ENCODE results near the gene DNAH8.

Gene DNAH8

DNA sequence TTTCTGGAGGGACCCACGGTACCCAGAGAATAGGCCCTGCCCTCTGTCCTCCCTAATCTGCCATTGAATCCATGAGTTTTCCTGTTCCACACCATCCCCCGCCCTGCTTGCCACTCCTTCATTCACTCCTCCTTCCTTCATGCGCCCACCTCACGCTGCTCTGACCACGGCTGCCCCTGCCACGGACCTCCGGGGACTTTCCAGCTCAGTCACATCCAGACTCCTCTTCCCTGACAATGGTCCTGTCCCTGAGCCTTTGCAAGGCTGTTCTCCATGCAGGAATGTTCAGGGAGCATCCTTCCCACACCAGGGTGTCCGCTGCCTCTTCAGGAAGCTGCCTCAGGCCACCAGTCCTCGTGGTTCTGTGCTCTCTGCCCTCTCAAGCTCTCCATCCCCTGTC, 359.4 kb downstream of the DNAH8 start:
- Histone ChIP-seq H3K4me1 (ENCODE audit: control insufficient read depth, insufficient read depth, low read length) (no peaks in the 10 kb centered on the region), H3K27me3 (ENCODE audit: control insufficient read depth in 1 of 2, insufficient read depth in 2 of 2, low read length in 2 of 2) (no peaks in the 10 kb centered on the region), H3K4me3 (ENCODE audit: low read length in 2 of 2) (no peak overlapping the region), H3K27ac (ENCODE audit: low read length) (no peak overlapping the region), H3K36me3 (ENCODE audit: control insufficient read depth in 2 of 2, insufficient read depth in 2 of 2, low read length in 2 of 2) (no peaks in the 10 kb centered on the region), H3K9ac (ENCODE audit: low read length in 2 of 2) (no peak overlapping the region), H3K9me3 (ENCODE audit: control insufficient read depth in 2 of 2, low read length in 2 of 2) (no peaks in the 10 kb centered on the region)

DNA sequence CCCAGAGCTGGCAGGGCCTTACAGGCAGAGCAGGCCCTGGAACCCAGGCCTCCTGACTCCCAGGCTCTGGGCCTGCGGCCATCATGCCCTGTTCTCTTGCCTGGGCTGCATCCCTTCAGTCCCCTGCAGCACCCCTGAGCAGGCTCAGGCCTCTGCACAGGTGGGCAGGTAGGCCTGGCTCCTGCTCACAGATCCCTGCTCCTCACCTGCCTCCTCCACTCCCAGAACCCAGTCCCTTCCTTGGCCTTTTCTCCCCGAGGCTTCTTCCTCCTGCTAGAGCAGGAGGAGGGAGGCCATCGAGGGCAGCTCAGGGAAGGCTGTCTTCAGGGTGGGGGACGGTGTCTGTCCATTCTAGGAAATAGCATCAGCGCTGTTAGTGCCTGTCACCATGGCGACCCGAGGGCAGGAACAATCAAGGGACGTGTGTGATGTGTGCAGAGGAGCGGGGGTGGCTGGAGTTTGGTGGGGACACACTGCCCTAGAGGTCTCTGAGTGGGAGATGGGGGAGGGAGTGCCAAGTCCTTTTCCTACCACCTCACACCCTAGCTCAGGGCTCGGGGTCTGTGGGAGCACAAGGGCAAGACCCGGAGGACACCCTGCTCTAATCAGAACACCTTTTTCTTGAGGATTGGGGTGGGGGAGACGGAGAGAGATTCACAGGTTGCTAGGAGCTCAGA, 360.0 kb downstream of the DNAH8 start:
- no peaks in the 10 kb centered on the region for H3K27me3 ChIP-seq (ENCODE audit: control insufficient read depth in 1 of 2, insufficient read depth in 2 of 2, low read length in 2 of 2)
- H3K27ac ChIP-seq (ENCODE audit: low read length): no peak overlapping the region
- no peaks in the 10 kb centered on the region for H3K4me1 ChIP-seq (ENCODE audit: control insufficient read depth, insufficient read depth, low read length)
- H3K36me3 ChIP-seq (ENCODE audit: control insufficient read depth in 2 of 2, insufficient read depth in 2 of 2, low read length in 2 of 2): no peaks in the 10 kb centered on the region
- H3K9ac ChIP-seq (ENCODE audit: low read length in 2 of 2): no peak overlapping the region
- no peak overlapping the region for H3K4me3 ChIP-seq (ENCODE audit: low read length in 2 of 2)
- no peaks in the 10 kb centered on the region for H3K9me3 ChIP-seq (ENCODE audit: control insufficient read depth in 2 of 2, low read length in 2 of 2)

DNA sequence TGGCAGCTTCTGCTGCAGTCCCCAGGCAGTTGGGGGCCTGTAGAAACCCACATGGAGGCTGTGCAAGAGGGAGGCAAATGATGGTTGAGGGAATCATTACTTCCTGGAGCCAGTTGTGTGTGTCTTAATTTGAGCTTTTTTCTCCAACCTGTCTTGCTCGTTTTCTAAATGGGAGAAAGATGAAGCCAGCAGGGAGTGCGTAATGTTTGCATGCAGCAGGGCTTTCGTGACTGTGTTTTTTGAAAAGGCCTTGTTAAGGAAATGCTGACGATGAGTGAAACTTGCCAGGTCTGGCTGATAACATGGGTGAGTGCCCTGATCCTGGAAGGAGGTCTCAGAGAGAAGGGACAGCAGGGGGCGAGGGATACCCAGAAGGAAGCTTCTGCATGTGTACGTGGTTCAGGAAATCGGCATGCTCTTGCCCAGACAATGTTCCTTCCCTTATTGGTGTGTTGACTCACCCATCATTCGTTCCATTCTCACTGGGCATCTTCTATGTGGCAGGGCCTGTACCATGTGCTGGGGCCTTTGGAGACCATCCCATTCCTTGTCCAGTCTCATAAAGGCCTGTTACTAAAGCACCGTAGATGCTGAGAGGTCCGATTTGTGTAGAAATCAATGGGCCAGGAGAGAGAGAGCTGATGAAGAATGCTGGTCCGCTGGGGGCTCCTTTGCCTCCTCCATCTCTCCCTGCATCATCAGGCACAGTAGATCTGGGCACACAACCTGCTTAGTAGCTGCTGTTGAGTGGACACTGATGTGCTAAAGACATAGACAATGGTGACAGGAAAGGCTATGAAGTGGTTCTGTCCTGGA, 360.9 kb downstream of the DNAH8 start:
- H3K9me3 ChIP-seq (ENCODE audit: control insufficient read depth in 2 of 2, low read length in 2 of 2): no peaks in the 10 kb centered on the region
- H3K27ac ChIP-seq (ENCODE audit: low read length): no peak overlapping the region
- H3K27me3 ChIP-seq (ENCODE audit: control insufficient read depth in 1 of 2, insufficient read depth in 2 of 2, low read length in 2 of 2): no peaks in the 10 kb centered on the region
- H3K9ac ChIP-seq (ENCODE audit: low read length in 2 of 2): no peak overlapping the region
- H3K36me3 ChIP-seq (ENCODE audit: control insufficient read depth in 2 of 2, insufficient read depth in 2 of 2, low read length in 2 of 2): no peaks in the 10 kb centered on the region
- no peaks in the 10 kb centered on the region for H3K4me1 ChIP-seq (ENCODE audit: control insufficient read depth, insufficient read depth, low read length)
- H3K4me3 ChIP-seq (ENCODE audit: low read length in 2 of 2): no peak overlapping the region

DNA sequence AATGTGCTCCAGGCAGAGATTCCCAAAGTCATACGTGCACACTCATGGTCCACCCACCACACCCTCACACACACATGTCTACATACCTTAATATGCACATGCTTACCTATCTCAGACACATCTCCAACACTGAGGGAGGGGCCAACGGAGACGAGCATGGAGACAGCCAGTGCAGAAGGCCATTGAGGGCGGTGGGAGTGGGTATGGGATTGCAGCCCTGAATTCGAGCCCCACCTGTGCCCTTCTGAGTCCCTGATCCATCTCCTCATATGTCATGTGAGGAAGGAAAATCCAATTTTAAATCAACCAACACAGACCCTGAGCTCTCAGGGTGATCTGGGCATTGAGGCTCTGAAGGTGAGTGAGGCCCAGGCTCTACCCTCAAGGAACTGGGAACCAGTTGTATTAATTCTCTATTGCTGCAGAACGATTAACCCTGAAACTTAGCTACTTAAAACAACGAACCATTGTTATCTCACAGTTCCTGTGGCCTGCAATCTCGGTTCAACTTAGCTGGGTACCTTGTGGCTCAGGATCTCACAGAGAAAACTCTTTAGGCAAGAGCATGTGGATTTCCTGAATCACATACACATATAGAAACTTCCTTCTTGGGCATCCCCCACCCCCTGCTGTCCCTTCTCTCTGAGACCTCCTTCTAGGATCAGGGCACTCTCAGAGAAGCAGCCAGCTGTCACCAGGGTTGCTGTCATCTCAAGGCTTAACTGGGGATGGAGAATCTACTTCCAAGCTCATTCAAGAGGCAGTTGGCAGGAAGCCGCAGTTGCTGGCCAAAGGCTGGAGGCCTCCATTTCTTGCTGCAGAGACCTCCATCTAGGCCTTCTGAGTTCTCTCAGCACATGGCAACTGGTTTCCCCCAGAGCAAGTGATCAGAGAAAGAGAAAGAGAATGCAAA, 361.8 kb downstream of the DNAH8 start:
- no peaks in the 10 kb centered on the region for H3K9me3 ChIP-seq (ENCODE audit: control insufficient read depth in 2 of 2, low read length in 2 of 2)
- no peaks in the 10 kb centered on the region for H3K36me3 ChIP-seq (ENCODE audit: control insufficient read depth in 2 of 2, insufficient read depth in 2 of 2, low read length in 2 of 2)
- H3K4me3 ChIP-seq (ENCODE audit: low read length in 2 of 2): no peak overlapping the region
- H3K9ac ChIP-seq (ENCODE audit: low read length in 2 of 2): no peak overlapping the region
- H3K27ac ChIP-seq (ENCODE audit: low read length): no peak overlapping the region
- H3K4me1 ChIP-seq (ENCODE audit: control insufficient read depth, insufficient read depth, low read length): no peaks in the 10 kb centered on the region
- no peaks in the 10 kb centered on the region for H3K27me3 ChIP-seq (ENCODE audit: control insufficient read depth in 1 of 2, insufficient read depth in 2 of 2, low read length in 2 of 2)

DNA sequence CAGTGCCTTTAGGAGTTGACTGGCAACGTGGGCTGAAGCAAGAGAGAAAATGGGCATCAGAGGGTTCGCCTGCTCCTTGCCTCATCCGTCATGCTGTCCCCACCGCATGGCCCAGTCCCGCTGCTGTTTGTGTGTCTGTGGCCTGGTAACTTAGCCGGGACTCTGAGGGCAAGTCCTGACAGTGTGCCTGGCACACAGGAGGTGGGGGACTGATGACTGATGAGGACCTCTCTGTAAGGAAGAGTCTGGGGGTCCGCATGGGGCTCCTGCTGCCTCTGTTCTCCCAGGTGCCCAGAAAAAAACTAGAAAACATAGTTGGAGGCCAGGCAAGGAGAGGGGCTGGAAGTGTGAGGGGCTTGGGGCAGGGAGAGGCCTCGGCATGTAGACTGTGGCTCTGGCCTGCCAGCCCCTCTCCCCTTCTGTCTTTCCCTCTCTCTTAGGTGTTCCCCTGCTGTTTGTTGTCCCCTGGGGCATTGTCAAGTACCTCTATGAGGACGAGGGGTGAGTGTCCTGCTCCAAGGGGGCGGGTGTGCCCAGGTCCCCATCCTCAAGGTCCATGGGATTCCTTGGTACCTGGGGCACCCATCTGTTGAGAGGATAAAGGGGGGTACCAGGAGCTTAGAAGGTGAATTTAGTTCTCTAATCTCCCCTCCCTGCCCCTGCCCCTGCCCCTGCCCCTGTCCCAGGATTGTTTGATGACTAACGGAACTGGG, 362.9 kb downstream of the DNAH8 start:
- no peaks in the 10 kb centered on the region for H3K4me1 ChIP-seq (ENCODE audit: control insufficient read depth, insufficient read depth, low read length)
- H3K27ac ChIP-seq (ENCODE audit: low read length): no peak overlapping the region
- H3K9ac ChIP-seq (ENCODE audit: low read length in 2 of 2): no peak overlapping the region
- H3K4me3 ChIP-seq (ENCODE audit: low read length in 2 of 2): no peak overlapping the region
- no peaks in the 10 kb centered on the region for H3K9me3 ChIP-seq (ENCODE audit: control insufficient read depth in 2 of 2, low read length in 2 of 2)
- no peaks in the 10 kb centered on the region for H3K36me3 ChIP-seq (ENCODE audit: control insufficient read depth in 2 of 2, insufficient read depth in 2 of 2, low read length in 2 of 2)
- H3K27me3 ChIP-seq (ENCODE audit: control insufficient read depth in 1 of 2, insufficient read depth in 2 of 2, low read length in 2 of 2): no peaks in the 10 kb centered on the region

DNA sequence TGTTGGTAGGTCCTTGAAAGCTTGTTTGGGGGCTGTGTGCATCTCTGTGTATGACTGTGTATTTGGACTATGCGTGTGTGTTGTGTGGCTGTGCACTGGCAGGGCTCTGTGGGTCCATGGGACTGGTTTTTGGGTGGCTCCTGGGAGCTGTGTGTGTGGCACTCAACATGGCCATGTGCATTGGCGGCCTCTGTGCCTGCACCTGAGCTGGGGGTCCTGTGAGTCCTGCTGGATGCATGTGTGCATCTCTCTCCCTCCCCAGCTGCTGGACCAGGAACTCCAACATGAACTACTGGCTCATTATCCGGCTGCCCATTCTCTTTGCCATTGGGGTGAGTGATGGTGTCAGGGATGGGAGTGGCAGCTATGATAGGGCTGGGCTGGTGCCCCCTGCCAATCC, 363.6 kb downstream of the DNAH8 start:
- Histone ChIP-seq H3K36me3 (ENCODE audit: control insufficient read depth in 2 of 2, insufficient read depth in 2 of 2, low read length in 2 of 2) (no peaks in the 10 kb centered on the region), H3K4me3 (ENCODE audit: low read length in 2 of 2) (no peak overlapping the region), H3K27ac (ENCODE audit: low read length) (no peak overlapping the region), H3K9me3 (ENCODE audit: control insufficient read depth in 2 of 2, low read length in 2 of 2) (no peaks in the 10 kb centered on the region), H3K4me1 (ENCODE audit: control insufficient read depth, insufficient read depth, low read length) (peaks cover 5% of the 10 kb centered on the region), H3K27me3 (ENCODE audit: control insufficient read depth in 1 of 2, insufficient read depth in 2 of 2, low read length in 2 of 2) (no peaks in the 10 kb centered on the region), H3K9ac (ENCODE audit: low read length in 2 of 2) (no peak overlapping the region)

DNA sequence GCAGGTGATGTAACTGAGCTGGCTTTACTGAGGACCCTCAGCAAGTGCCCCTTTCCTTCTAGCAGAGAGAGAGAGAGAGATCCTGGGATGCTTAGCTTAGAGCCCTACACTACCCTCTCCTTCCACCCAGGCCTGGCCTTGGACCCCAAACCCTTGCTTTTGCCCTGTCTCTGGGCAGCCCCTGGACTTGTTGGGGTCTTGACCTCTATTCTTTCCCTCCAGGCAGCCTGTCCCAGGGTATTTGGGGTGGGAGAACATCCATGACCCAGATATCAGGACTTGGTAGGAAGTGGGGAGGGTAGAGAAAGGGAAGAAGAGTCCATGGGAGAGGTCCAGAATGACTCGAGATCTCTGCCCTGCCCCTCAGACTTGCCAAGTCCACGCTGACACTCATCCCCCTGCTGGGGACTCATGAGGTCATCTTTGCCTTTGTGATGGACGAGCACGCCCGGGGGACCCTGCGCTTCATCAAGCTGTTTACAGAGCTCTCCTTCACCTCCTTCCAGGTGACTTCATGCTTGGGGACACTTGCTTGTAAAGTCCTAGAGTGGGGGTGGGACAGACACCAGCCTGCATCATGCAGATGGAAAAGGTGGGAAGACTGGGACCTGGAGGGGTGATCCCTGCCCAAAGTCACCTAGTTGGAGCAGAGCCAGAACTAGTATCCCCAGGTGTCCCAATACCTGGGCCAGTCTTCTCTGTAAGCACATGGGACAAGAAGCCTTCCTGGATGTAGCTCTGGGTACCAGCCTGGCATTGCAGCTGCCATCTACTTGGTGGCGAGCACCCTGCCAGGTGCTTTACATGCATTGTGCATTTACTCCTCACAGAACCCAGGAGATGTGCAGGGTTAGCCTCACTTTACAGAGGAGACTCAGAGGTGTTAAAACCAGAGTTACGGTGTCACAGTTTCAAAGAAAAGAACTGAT, 364.4 kb downstream of the DNAH8 start:
- H3K9me3 ChIP-seq (ENCODE audit: control insufficient read depth in 2 of 2, low read length in 2 of 2): no peaks in the 10 kb centered on the region
- no peak overlapping the region for H3K4me3 ChIP-seq (ENCODE audit: low read length in 2 of 2)
- H3K36me3 ChIP-seq (ENCODE audit: control insufficient read depth in 2 of 2, insufficient read depth in 2 of 2, low read length in 2 of 2): no peaks in the 10 kb centered on the region
- peaks cover 12% of the 10 kb centered on the region for H3K4me1 ChIP-seq (ENCODE audit: control insufficient read depth, insufficient read depth, low read length)
- no peak overlapping the region for H3K27ac ChIP-seq (ENCODE audit: low read length)
- no peak overlapping the region for H3K9ac ChIP-seq (ENCODE audit: low read length in 2 of 2)
- H3K27me3 ChIP-seq (ENCODE audit: control insufficient read depth in 1 of 2, insufficient read depth in 2 of 2, low read length in 2 of 2): no peaks in the 10 kb centered on the region

Measured in stomach smooth muscle (tissue), 2 donors.